GM19324 (cell line): ENCODE results near the gene CATSPERD.

ENCODE experiments used
- ATAC-seq: cut with Tn5 transposase; IDR thresholded peaks from one replicate; pipeline ENCODE4 v1.9.1; 2021; ENCODE audit warnings: mild to moderate bottlenecking, moderate library complexity; ENCODE audit not compliant: unreplicated experiment, low FRiP score

Gene CATSPERD

GRCh38 chr19:5719961-5720790 is at the start of gene CATSPERD, which contains the start of gene LONP1:
TSS of gene CATSPERD (plus strand) at chr19:5720637. CDS start at chr19:5720738, 101 bp downstream.
TSS of gene LONP1 (minus strand) at chr19:5720146. CDS start at chr19:5720132, 14 bp downstream.
- peak; percentile 92 for ATAC-seq

GRCh38 chr19:5671600-5671999 is 48.8 kb upstream of the CATSPERD start:
- no peak for ATAC-seq

GRCh38 chr19:5672708-5673459 is 47.6 kb upstream of the CATSPERD start:
- no peak for ATAC-seq

GRCh38 chr19:5673752-5674151 is 46.7 kb upstream of the CATSPERD start:
- no peak for ATAC-seq

GRCh38 chr19:5674714-5675113 is 45.7 kb upstream of the CATSPERD start:
- ATAC-seq, result no peak

- ATAC-seq, result no peak
Observed at GRCh38 chr19:5676105-5676771, 44.2 kb upstream of the CATSPERD start.

GRCh38 chr19:5676772-5677105 is 43.7 kb upstream of the CATSPERD start:
- no peak for ATAC-seq

GRCh38 chr19:5677136-5677535 is 43.3 kb upstream of the CATSPERD start:
- ATAC-seq, result no peak

- ATAC-seq, result no peak
Observed at GRCh38 chr19:5677580-5677979, 42.9 kb upstream of the CATSPERD start.

- ATAC-seq, result no peak
Observed at GRCh38 chr19:5678071-5678718, 42.2 kb upstream of the CATSPERD start.

GRCh38 chr19:5679289-5680083 is 41.0 kb upstream of the CATSPERD start:
- no peak for ATAC-seq

- no peak for ATAC-seq
Observed at GRCh38 chr19:5680084-5680436, 40.4 kb upstream of the CATSPERD start.

- peak; percentile 88 for ATAC-seq
Observed at GRCh38 chr19:5680437-5681368, 39.7 kb upstream of the CATSPERD start, which contains the start of the genes HSD11B1L and MICOS13. TSS of gene HSD11B1L (plus strand) at chr19:5681027. CDS start at chr19:5684833, 3,806 bp downstream. TSS of gene MICOS13 (minus strand) at chr19:5680516. CDS start at chr19:5680486, 30 bp downstream.

GRCh38 chr19:5681391-5682106 is 38.9 kb upstream of the CATSPERD start:
- no peak for ATAC-seq

- no peak for ATAC-seq
Observed at GRCh38 chr19:5682107-5682482, 38.3 kb upstream of the CATSPERD start.

- no peak for ATAC-seq
Observed at GRCh38 chr19:5683177-5683886, 37.1 kb upstream of the CATSPERD start.

- no peak for ATAC-seq
Observed at GRCh38 chr19:5684694-5685430, 35.6 kb upstream of the CATSPERD start.
